ENCODE data around the gene GLT1D1.
"Not testable (repeated sequence)": the region's sequence is repeated elsewhere in the genome, so short reads cannot be mapped to it uniquely, and the experiment has no call there.

The GLT1D1 gene
- long read RNA-seq, donor 1: 0 reads
- long read RNA-seq, donor 2: 0 reads
- long read RNA-seq, donor 3, partial matches to known transcripts: 0 of 1 reads
- long read RNA-seq, donor 3, other reads (novel, unspliced or antisense): 0 of 1 reads
- long read RNA-seq, donor 4: 0 reads
- long read RNA-seq, donor 5: 0 reads
- long read RNA-seq, donor 6: 0 reads
- long read RNA-seq, donor 7, partial matches to known transcripts: 0 of 1 reads
- long read RNA-seq, donor 7, other reads (novel, unspliced or antisense): 0 of 1 reads
- long read RNA-seq, donor 8: 0 reads

GRCh38 chr12:128852885-128853599 lies at the start of gene GLT1D1:
Gene GLT1D1 (plus strand): TSS chr12:128853478. CDS start chr12:128853582, 104 bp downstream.
- peak; percentile 18 for DNase-seq

GRCh38 chr12:128803788-128804187 lies 49.5 kb upstream of the GLT1D1 start:
- no peak for DNase-seq

GRCh38 chr12:128804762-128805161 lies 48.5 kb upstream of the GLT1D1 start:
- no peak for DNase-seq

GRCh38 chr12:128805406-128805805 lies 47.9 kb upstream of the GLT1D1 start:
- DNase-seq: not testable (repeated sequence)

- DNase-seq: no peak
Observed at GRCh38 chr12:128806573-128806972, 46.7 kb upstream of the GLT1D1 start.

GRCh38 chr12:128807161-128807724 lies 46.0 kb upstream of the GLT1D1 start:
- no peak for DNase-seq

- DNase-seq: no peak
Observed at GRCh38 chr12:128808651-128809050, 44.6 kb upstream of the GLT1D1 start.

- no peak for DNase-seq
Observed at GRCh38 chr12:128810182-128811127, 42.8 kb upstream of the GLT1D1 start.

- DNase-seq: no peak
Observed at GRCh38 chr12:128811806-128812205, 41.5 kb upstream of the GLT1D1 start.

- DNase-seq: no peak
Observed at GRCh38 chr12:128813392-128813791, 39.9 kb upstream of the GLT1D1 start.

GRCh38 chr12:128813883-128814282 lies 39.4 kb upstream of the GLT1D1 start:
- no peak for DNase-seq

- DNase-seq: no peak
Observed at GRCh38 chr12:128814411-128815261, 38.6 kb upstream of the GLT1D1 start.

- DNase-seq: no peak
Observed at GRCh38 chr12:128815779-128816642, 37.3 kb upstream of the GLT1D1 start.

- no peak for DNase-seq
Observed at GRCh38 chr12:128816643-128816920, 36.7 kb upstream of the GLT1D1 start.

- DNase-seq: no peak
Observed at GRCh38 chr12:128817111-128818015, 35.9 kb upstream of the GLT1D1 start.

GRCh38 chr12:128818065-128819022 lies 34.9 kb upstream of the GLT1D1 start:
- DNase-seq: no peak

- no peak for DNase-seq
Observed at GRCh38 chr12:128819293-128820144, 33.8 kb upstream of the GLT1D1 start.

Data from right kidney (tissue), 9 donors.